Hippocampal formation (tissue), 2 donors: ENCODE results near the gene FIGLA.
A peak's percentile ranks its signal among the peaks of the same experiment; 100 is the strongest.
"Not testable (repeated sequence)": the region's sequence is repeated elsewhere in the genome, so short reads cannot be mapped to it uniquely, and the experiment has no call there.

Experiments used
- DNase-seq, 2 donors: peaks; one replicate each; lab custom pipeline; 2025; lab: John Stamatoyannopoulos, UW

FIGLA gene

GRCh38 chr2:70808983-70809958 lies 18.8 kb upstream of the FIGLA start:
- no peak for DNase-seq

DNA sequence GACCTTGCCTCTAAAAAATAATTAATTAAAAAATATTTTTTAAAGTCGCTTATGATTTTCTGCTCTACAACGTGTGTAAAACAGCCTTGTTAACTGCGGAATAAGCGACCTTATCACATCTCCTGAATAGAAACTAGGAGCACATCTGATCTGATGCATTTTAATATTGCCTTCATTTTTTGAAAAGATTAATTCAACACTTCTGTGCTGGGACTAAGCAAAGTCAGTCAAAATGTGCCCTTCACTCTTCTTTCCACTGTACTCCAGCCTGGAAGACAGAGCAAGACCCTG lies 17.3 kb upstream of the FIGLA start:
- DNase-seq: no peak

GRCh38 chr2:70807102-70807827 lies 16.8 kb upstream of the FIGLA start:
- DNase-seq: no peak

- no peak for DNase-seq
These were observed 16.2 kb upstream of the FIGLA start for GRCh38 chr2:70806620-70807019.

- DNase-seq: no peak
These were observed 15.6 kb upstream of the FIGLA start for GRCh38 chr2:70806013-70806412.

- DNase-seq: no peak
These were observed 11.3 kb upstream of the FIGLA start for GRCh38 chr2:70801607-70802263.

GRCh38 chr2:70799706-70800105 lies 9.3 kb upstream of the FIGLA start:
- DNase-seq: no peak

DNA sequence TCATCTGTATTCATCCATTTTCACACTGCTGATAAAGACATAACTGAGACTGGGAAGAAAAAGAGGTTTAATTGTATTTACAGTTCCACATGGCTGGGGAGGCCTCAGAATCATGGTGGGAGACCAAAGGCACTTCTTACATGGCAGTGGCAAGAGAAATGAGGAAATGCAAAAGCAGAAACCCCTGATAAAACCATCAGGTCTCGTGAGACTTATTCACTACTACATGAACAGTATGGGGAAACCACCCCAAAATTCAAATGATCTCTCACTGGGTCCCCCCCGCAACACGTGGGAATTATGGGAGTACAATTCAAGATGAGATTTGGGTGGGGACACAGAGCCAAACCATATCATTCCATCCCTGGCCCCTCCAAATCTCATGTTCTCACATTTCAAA lies 7.6 kb upstream of the FIGLA start:
- not testable (repeated sequence) for DNase-seq

GRCh38 chr2:70797506-70797905 lies 7.1 kb upstream of the FIGLA start:
- no peak for DNase-seq

- no peak for DNase-seq
These were observed 5.8 kb upstream of the FIGLA start for GRCh38 chr2:70796262-70796661.

- DNase-seq: no peak
These were observed 4.9 kb upstream of the FIGLA start for GRCh38 chr2:70795164-70795995.

DNA sequence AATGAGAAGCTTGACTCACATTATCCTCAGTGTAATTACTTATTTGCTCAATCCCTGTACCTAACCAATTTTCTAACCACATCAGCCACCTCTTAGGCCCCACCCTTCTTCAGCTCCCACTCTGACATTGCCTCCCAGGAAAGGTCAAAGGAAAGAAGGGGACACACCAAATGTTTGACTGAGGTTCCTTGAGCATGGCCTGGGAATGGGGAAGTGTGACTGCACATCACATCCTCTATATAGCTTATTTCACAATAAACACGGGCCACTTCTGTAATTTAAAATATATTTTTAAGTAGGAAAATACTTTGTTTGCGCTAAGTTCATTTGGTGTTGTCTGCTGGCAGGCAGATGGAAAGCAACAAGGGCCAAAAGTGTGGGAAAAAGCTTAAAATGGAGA lies 3.0 kb upstream of the FIGLA start:
- no peak for DNase-seq

GRCh38 chr2:70789304-70790135 lies 923 bp downstream of the FIGLA start:
- peak; percentile 27 to 51 for DNase-seq

DNA sequence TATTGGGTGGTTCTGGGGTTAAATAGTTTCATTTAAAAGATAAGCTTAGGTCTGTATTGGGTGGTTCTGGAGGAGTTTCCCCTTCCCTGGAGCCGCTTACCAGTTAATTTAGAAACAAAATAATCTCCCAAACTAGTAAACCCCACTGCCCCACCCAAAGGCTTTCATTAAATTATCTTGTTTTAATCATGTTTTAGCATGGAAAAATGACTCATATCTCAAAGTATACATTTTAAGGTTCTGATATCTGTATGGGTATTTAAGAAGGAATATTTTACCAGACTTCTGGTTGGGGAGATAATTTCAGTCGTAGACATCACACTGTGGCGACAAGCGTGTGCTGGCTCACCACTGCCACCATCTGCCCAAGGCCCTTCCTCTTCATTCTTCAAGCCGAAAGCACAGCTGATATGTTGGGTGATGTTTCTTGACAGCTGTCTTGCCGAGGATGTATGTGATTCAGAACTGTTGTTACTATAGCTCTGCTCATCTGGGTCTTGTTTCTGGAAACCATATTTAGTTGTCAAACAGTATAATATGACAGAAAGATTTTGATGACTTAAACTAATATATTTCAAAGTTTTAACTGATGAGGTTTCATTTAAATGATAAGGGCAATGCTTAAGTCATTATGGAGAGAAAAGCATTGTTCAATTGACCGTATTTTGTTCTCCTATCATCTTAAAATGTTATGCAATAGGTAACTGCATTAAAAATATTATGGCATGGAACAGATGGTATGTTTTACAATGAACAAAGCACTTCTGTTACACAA lies 5.1 kb downstream of the FIGLA start:
- peak; percentile 16 to 62 for DNase-seq

- no peak for DNase-seq
These were observed 6.1 kb downstream of the FIGLA start for GRCh38 chr2:70784320-70784719.

DNA sequence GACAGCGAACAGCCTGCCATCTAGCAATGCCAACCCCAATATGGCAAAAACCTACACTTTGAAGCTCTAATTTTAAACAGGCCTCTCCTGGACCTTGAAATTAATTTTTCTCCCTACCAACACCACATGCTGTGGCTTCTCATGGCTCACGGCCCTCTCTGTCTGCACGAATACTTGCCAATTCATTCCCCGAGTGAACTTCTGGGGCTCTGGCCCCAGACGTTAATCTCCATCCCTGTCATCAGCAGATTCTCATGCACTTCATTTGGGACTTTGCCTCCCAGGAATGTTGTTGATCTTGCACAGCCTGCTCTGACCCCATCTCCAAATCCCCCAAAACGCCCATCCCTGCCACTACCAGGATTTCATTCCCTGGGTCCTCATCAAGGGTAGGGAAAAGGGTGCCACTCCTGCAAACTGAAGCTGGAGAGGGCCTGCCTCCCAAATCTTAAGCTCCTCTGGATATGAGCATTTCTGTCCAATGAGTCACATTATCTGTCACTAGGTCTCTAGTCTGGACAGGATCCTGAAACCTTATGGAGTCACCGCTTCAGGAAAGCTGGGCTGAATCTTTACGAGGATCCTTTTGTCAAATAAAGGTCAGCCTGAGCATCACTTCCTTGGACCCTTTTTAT lies 10.4 kb downstream of the FIGLA start:
- DNase-seq: no peak

GRCh38 chr2:70779491-70779890 lies 11.0 kb downstream of the FIGLA start:
- no peak for DNase-seq

- no peak for DNase-seq
These were observed 11.8 kb downstream of the FIGLA start for GRCh38 chr2:70778676-70779075.

DNA sequence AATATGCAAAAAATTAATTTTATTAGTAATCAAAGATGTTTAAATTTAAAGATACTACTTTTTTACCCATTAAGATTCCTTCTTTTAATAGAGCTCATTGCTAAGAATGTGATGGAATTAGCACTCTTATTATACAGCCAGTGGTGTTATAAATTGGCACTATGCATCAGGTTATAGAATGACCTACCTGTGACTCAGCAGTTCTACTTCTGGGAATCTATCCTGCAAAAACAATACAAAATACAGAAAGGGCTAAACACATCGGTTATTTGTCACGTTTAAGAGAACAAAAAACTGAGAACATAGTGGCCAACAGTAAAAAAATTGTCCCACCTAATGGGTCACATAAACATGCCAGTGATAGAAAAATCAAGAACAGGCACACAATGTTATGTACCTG lies 13.0 kb downstream of the FIGLA start:
- DNase-seq: no peak

DNA sequence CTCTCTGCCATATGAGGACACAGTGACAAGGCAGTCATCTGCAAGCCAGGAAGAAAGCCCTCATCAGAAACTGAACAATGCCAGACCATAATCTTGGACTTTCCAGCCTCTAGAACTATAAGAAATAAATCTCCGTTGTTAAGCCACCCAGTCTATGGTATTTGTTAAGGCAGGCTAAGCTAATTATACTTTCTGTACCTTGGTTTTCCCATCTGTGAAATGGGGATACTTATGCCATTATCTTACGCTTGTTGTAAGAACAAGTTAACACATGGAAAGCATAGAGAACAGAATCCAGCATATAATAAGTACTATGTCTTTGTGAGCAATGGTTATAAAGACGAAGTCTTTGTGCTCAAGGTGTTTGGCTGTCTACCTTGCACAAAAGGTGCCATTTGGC lies 14.2 kb downstream of the FIGLA start:
- DNase-seq: no peak
